Activated T-helper 2 cell treated with anti-CD3 and anti-CD28 coated beads, Interferon-gamma antibody, Interleukin-2, Interleukin-4, amounts not matched to agents 10 μg/mL and 5 μg/mL and 100 μg/mL, durations not matched to agents 14 hours and 24 hours and 36 hours (primary cell): ENCODE data around the gene LPP. TPM values are rescaled to one million over a fixed set of nuclear protein-coding genes. Genes with fewer than 3 reads are reported as not detected.

ENCODE experiments used
- DNase-seq: peaks from one replicate; pipeline ENCODE4 v3.0.0; 2021; ENCODE audit warnings: low spot score
- H3K27ac Mint-ChIP-seq: one replicate; pipeline ENCODE4 v1.8.0; 2021; ENCODE audit warnings: mixed read lengths
- H3K27me3 Mint-ChIP-seq: one replicate; pipeline ENCODE4 v1.8.0; 2021; ENCODE audit warnings: low read depth, mixed read lengths
- H3K36me3 Mint-ChIP-seq: one replicate; pipeline ENCODE4 v1.8.0; 2021; ENCODE audit warnings: low read depth, mixed read lengths
- H3K4me1 Mint-ChIP-seq: one replicate; pipeline ENCODE4 v1.8.0; 2021; ENCODE audit warnings: low read depth, mixed read lengths
- H3K4me3 Mint-ChIP-seq: one replicate; pipeline ENCODE4 v1.8.0; 2021; ENCODE audit warnings: low read depth, mild to moderate bottlenecking, moderate library complexity, mixed read lengths
- H3K9me3 Mint-ChIP-seq: one replicate; pipeline ENCODE4 v1.8.0; 2021; ENCODE audit warnings: mixed read lengths
- intact Hi-C: fragments of 100-400 bp; cut with micrococcal nuclease; formaldehyde crosslinking; loops from one replicate; pipeline ENCODE4 v1.15.1; 2023
- total RNA-seq: library from RNA; stranded (reverse); gene quantifications from 2 replicates; pipeline ENCODE4 v1.2.3, GENCODE V29; 2022

Gene LPP
- total RNA-seq, 1 donor from 2014 or later, result 54.5 TPM

- H3K27me3 Mint-ChIP-seq, result no peaks in the 10 kb centered on the region
- H3K4me1 Mint-ChIP-seq, result peaks cover 33% of the 10 kb centered on the region
- no peak for DNase-seq
- intact Hi-C loops, result no loop called here
- no peak overlapping the region for H3K4me3 Mint-ChIP-seq
- no peaks in the 10 kb centered on the region for H3K9me3 Mint-ChIP-seq
- H3K27ac Mint-ChIP-seq, result no peak overlapping the region
- peaks cover 53% of the 10 kb centered on the region for H3K36me3 Mint-ChIP-seq
Measured at GRCh38 chr3:188178293-188178936, 24.5 kb downstream of the LPP start.

- Mint-ChIP-seq H3K27me3 (no peaks in the 10 kb centered on the region), H3K9me3 (no peaks in the 10 kb centered on the region), H3K4me3 (no peak overlapping the region), H3K27ac (no peak overlapping the region), H3K36me3 (peaks cover 48% of the 10 kb centered on the region), H3K4me1 (peaks cover 29% of the 10 kb centered on the region)
- intact Hi-C loops, result no loop called here
- no peak for DNase-seq
Measured at GRCh38 chr3:188179006-188179966, 25.3 kb downstream of the LPP start.

- no peak overlapping the region for H3K27ac Mint-ChIP-seq
- no peaks in the 10 kb centered on the region for H3K27me3 Mint-ChIP-seq
- H3K9me3 Mint-ChIP-seq, result no peaks in the 10 kb centered on the region
- H3K4me3 Mint-ChIP-seq, result no peak overlapping the region
- peaks cover 25% of the 10 kb centered on the region for H3K4me1 Mint-ChIP-seq
- DNase-seq, result no peak
- intact Hi-C loops, result no loop called here
- H3K36me3 Mint-ChIP-seq, result peaks cover 41% of the 10 kb centered on the region
Measured at GRCh38 chr3:188180114-188180513, 26.2 kb downstream of the LPP start.

- intact Hi-C loops, result no loop called here
- no peaks in the 10 kb centered on the region for H3K9me3 Mint-ChIP-seq
Measured at GRCh38 chr3:188183452-188183851, 29.5 kb downstream of the LPP start.

GRCh38 chr3:188184160-188184559 lies 30.2 kb downstream of the LPP start:
- no peak for DNase-seq
- H3K4me1 Mint-ChIP-seq, result peaks cover 32% of the 10 kb centered on the region
- H3K9me3 Mint-ChIP-seq, result no peaks in the 10 kb centered on the region
- intact Hi-C loops, result no loop called here
- H3K27me3 Mint-ChIP-seq, result no peaks in the 10 kb centered on the region
- H3K27ac Mint-ChIP-seq, result no peak overlapping the region
- H3K36me3 Mint-ChIP-seq, result peaks cover 20% of the 10 kb centered on the region
- H3K4me3 Mint-ChIP-seq, result no peak overlapping the region

More at GRCh38 chr3:188183452-188183851, 29.5 kb downstream of the LPP start:
- Mint-ChIP-seq H3K4me1 (peaks cover 33% of the 10 kb centered on the region), H3K4me3 (no peak overlapping the region), H3K27me3 (no peaks in the 10 kb centered on the region), H3K27ac (no peak overlapping the region), H3K36me3 (peaks cover 21% of the 10 kb centered on the region)
- DNase-seq, result no peak

- H3K36me3 Mint-ChIP-seq, result peaks cover 17% of the 10 kb centered on the region
- intact Hi-C loops, result no loop called here
- no peak overlapping the region for H3K4me3 Mint-ChIP-seq
- peaks cover 32% of the 10 kb centered on the region for H3K4me1 Mint-ChIP-seq
- DNase-seq, result no peak
- no peaks in the 10 kb centered on the region for H3K27me3 Mint-ChIP-seq
- no peak overlapping the region for H3K27ac Mint-ChIP-seq
- no peaks in the 10 kb centered on the region for H3K9me3 Mint-ChIP-seq
Measured at GRCh38 chr3:188184649-188185048, 30.7 kb downstream of the LPP start.

- no peaks in the 10 kb centered on the region for H3K9me3 Mint-ChIP-seq
- H3K36me3 Mint-ChIP-seq, result peaks cover 12% of the 10 kb centered on the region
- H3K4me3 Mint-ChIP-seq, result no peak overlapping the region
- peaks cover 35% of the 10 kb centered on the region for H3K4me1 Mint-ChIP-seq
- no peak overlapping the region for H3K27ac Mint-ChIP-seq
- DNase-seq, result no peak
- H3K27me3 Mint-ChIP-seq, result no peaks in the 10 kb centered on the region
- intact Hi-C loops, result loop anchor here (2.0 kb wide), 1 partner anchor 15 kb away; no protein-coding TSS in a partner anchor
Measured at GRCh38 chr3:188185717-188186251, 31.8 kb downstream of the LPP start.

- intact Hi-C loops, result loop anchor here (2.0 kb wide), 1 partner anchor 16 kb away; no protein-coding TSS in a partner anchor
- DNase-seq, result no peak
- H3K9me3 Mint-ChIP-seq, result no peaks in the 10 kb centered on the region
- no peak overlapping the region for H3K27ac Mint-ChIP-seq
- H3K4me3 Mint-ChIP-seq, result no peak overlapping the region
- peaks cover 19% of the 10 kb centered on the region for H3K36me3 Mint-ChIP-seq
- peaks cover 35% of the 10 kb centered on the region for H3K4me1 Mint-ChIP-seq
- no peaks in the 10 kb centered on the region for H3K27me3 Mint-ChIP-seq
Measured at GRCh38 chr3:188187053-188187452, 33.1 kb downstream of the LPP start.

GRCh38 chr3:188188911-188189310 lies 35.0 kb downstream of the LPP start:
- intact Hi-C loops, result no loop called here
- Mint-ChIP-seq H3K9me3 (no peaks in the 10 kb centered on the region), H3K4me3 (no peak overlapping the region), H3K27me3 (no peaks in the 10 kb centered on the region), H3K36me3 (peaks cover 29% of the 10 kb centered on the region), H3K4me1 (peaks cover 35% of the 10 kb centered on the region), H3K27ac (no peak overlapping the region)
- no peak for DNase-seq

- H3K27me3 Mint-ChIP-seq, result no peaks in the 10 kb centered on the region
- no peak overlapping the region for H3K27ac Mint-ChIP-seq
- DNase-seq, result no peak
- H3K9me3 Mint-ChIP-seq, result no peaks in the 10 kb centered on the region
- H3K4me3 Mint-ChIP-seq, result no peak overlapping the region
- peaks cover 37% of the 10 kb centered on the region for H3K4me1 Mint-ChIP-seq
- intact Hi-C loops, result no loop called here
- peaks cover 30% of the 10 kb centered on the region for H3K36me3 Mint-ChIP-seq
Measured at GRCh38 chr3:188191460-188191859, 37.5 kb downstream of the LPP start.

GRCh38 chr3:188192034-188192433 lies 38.1 kb downstream of the LPP start:
- H3K36me3 Mint-ChIP-seq, result peaks cover 36% of the 10 kb centered on the region
- H3K27ac Mint-ChIP-seq, result no peak overlapping the region
- no peak for DNase-seq
- H3K27me3 Mint-ChIP-seq, result no peaks in the 10 kb centered on the region
- peaks cover 38% of the 10 kb centered on the region for H3K4me1 Mint-ChIP-seq
- intact Hi-C loops, result no loop called here
- H3K9me3 Mint-ChIP-seq, result no peaks in the 10 kb centered on the region
- no peak overlapping the region for H3K4me3 Mint-ChIP-seq

- no peak overlapping the region for H3K27ac Mint-ChIP-seq
- peaks cover 36% of the 10 kb centered on the region for H3K36me3 Mint-ChIP-seq
- intact Hi-C loops, result no loop called here
- H3K4me3 Mint-ChIP-seq, result no peak overlapping the region
- H3K9me3 Mint-ChIP-seq, result no peaks in the 10 kb centered on the region
- DNase-seq, result no peak
- H3K4me1 Mint-ChIP-seq, result peaks cover 30% of the 10 kb centered on the region
- H3K27me3 Mint-ChIP-seq, result no peaks in the 10 kb centered on the region
Measured at GRCh38 chr3:188194332-188194731, 40.4 kb downstream of the LPP start.
